Measurements from ENCODE around the gene TGIF1. TPM values are rescaled to one million over a fixed set of nuclear protein-coding genes. Genes with fewer than 3 reads are reported as not detected.

The TGIF1 gene
- total RNA-seq, 1 experiment from 2014 or later, result 242 TPM

DNA sequence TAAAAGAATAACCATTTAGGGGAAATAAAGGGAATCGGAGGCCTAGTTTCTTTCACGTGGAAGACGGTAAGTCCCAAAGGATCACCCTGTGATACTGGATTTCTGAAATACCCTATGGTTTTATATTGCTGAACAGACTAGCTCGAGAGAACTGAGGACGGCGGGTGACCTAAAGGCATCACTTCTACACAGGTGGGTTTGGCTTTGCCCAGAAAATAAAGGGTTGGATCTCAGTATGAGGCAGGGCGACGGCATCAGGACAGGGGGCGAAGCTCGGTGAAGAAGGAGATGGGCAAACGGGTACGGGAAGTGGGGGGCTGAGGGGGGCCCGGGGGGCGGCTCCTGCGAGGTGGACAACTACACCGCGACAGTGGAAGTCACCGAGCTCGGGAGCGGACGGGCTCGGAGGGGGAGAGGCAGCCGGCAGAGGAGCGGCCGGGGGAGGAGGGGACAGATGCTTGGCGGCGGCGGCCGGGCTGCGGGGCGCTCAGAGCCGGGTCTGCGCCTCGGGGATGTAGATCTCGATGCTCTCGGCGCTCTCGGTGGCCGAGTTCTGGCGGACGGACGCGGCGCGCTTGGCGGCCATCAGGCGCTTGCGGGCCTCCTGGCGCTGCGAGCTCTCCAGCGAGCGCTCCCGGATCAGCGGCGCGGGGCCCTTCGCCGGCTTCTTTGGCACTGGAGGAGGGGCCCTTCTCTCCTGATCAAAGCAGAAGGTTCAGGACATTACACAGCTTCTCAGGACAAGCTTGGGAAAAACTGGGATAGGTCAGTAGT, 48.9 kb downstream of the TGIF1 start:
- Histone ChIP-seq H3K4me2 (ENCODE audit: low read length) (no peak overlapping the region), H4K20me1 (ENCODE audit: insufficient read depth) (no peaks in the 10 kb centered on the region), H3K4me3 (replicated peaks in 1 of 2; ENCODE audit: low read depth in 1 of 2, low read length in 2 of 2) (no peak overlapping the region), H3K9me3 (ENCODE audit: control insufficient read depth in 1 of 2, insufficient read depth in 1 of 2, low read depth in 1 of 2, low read length in 2 of 2) (no peaks in the 10 kb centered on the region), H3K79me2 (ENCODE audit: insufficient read depth, low read length) (no peaks in the 10 kb centered on the region), H3K9me2 (ENCODE audit: insufficient read depth) (no peaks in the 10 kb centered on the region), H3K27me3 (ENCODE audit: insufficient read depth, low read length) (no peaks in the 10 kb centered on the region), H3K9ac (ENCODE audit: low read length) (no peak overlapping the region), H3K36me3 (ENCODE audit: control insufficient read depth in 1 of 2, insufficient read depth in 2 of 2, low read length in 2 of 2) (no peaks in the 10 kb centered on the region), H3K27ac (ENCODE audit: low read depth, low read length) (no peak overlapping the region), H3K4me1 (ENCODE audit: control insufficient read depth in 1 of 2, insufficient read depth in 2 of 2, low read length in 2 of 2) (no peaks in the 10 kb centered on the region), H2AFZ (ENCODE audit: low read depth, low read length, poor library complexity, severe bottlenecking) (no peak overlapping the region)
- DNase-seq (ENCODE audit: low read depth, low spot score), result no peak
- intact Hi-C loops (cut with micrococcal nuclease), result no loop called here
- ChIA-PET POLR2A (interaction anchor here (1.2 kb wide), 1 partner anchor 9 kb away, joined by 3 read pairs; no protein-coding TSS in a partner anchor), RAD21 (ENCODE audit: low non-redundant PET in 1 of 2, low total read pairs in 2 of 2, uncharacterized antibody in 2 of 2, unreplicated experiment in 2 of 2) (interaction anchor here in 1 of 2 experiments (0.5 kb wide), 1 partner anchor 19 kb away, joined by 3 read pairs; no protein-coding TSS in a partner anchor), CTCF (no interaction called here)
- no TSS peak for BruUV-seq (replicated peaks)
- ATAC-seq, result no peak
- TF ChIP-seq, protein P1, sequence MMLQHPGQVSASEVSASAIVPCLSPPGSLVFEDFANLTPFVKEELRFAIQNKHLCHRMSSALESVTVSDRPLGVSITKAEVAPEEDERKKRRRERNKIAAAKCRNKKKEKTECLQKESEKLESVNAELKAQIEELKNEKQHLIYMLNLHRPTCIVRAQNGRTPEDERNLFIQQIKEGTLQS (IDR thresholded peaks at IDR 0.05), result no peak
- no peak for TF ChIP-seq POLR2A (IDR thresholded peaks at IDR 0.05; ENCODE audit: borderline replicate concordance, extremely low read depth, insufficient read depth, insufficient read length)
- TF ChIP-seq POLR2AphosphoS5 (IDR thresholded peaks at IDR 0.05; ENCODE audit: low read depth, low read length), result no peak
- no peak for TF ChIP-seq ELF1 (IDR thresholded peaks at IDR 0.05; ENCODE audit: borderline replicate concordance, low read depth)
- TF ChIP-seq EGR1 (IDR thresholded peaks at IDR 0.05; ENCODE audit: low read depth), result no peak
- no peak for TF ChIP-seq ZFX (IDR thresholded peaks at IDR 0.05)
- TF ChIP-seq JUND (IDR thresholded peaks at IDR 0.05), result no peak
- TF ChIP-seq EZH2 (IDR thresholded peaks at IDR 0.05), result no peak
- no peak for TF ChIP-seq FOSL1 (IDR thresholded peaks at IDR 0.05; ENCODE audit: low read depth)
- TF ChIP-seq YY1 (IDR thresholded peaks at IDR 0.05; ENCODE audit: extremely low read depth, insufficient replicate concordance, low read depth, low read length), result no peak
- TF ChIP-seq CBX3 (IDR thresholded peaks at IDR 0.05; ENCODE audit: low read depth), result no peak
- no peak for TF ChIP-seq SIN3A (IDR thresholded peaks at IDR 0.05; ENCODE audit: low read depth)
- TF ChIP-seq, protein P2, sequence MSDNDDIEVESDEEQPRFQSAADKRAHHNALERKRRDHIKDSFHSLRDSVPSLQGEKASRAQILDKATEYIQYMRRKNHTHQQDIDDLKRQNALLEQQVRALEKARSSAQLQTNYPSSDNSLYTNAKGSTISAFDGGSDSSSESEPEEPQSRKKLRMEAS (IDR thresholded peaks at IDR 0.05), result no peak

Measured in HCT116 (cell line).